ENCODE data around the gene PLTP.
"Not testable (repeated sequence)": the region's sequence is repeated elsewhere in the genome, so short reads cannot be mapped to it uniquely, and the experiment has no call there.

Gene PLTP, protein sequence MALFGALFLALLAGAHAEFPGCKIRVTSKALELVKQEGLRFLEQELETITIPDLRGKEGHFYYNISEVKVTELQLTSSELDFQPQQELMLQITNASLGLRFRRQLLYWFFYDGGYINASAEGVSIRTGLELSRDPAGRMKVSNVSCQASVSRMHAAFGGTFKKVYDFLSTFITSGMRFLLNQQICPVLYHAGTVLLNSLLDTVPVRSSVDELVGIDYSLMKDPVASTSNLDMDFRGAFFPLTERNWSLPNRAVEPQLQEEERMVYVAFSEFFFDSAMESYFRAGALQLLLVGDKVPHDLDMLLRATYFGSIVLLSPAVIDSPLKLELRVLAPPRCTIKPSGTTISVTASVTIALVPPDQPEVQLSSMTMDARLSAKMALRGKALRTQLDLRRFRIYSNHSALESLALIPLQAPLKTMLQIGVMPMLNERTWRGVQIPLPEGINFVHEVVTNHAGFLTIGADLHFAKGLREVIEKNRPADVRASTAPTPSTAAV

DNA sequence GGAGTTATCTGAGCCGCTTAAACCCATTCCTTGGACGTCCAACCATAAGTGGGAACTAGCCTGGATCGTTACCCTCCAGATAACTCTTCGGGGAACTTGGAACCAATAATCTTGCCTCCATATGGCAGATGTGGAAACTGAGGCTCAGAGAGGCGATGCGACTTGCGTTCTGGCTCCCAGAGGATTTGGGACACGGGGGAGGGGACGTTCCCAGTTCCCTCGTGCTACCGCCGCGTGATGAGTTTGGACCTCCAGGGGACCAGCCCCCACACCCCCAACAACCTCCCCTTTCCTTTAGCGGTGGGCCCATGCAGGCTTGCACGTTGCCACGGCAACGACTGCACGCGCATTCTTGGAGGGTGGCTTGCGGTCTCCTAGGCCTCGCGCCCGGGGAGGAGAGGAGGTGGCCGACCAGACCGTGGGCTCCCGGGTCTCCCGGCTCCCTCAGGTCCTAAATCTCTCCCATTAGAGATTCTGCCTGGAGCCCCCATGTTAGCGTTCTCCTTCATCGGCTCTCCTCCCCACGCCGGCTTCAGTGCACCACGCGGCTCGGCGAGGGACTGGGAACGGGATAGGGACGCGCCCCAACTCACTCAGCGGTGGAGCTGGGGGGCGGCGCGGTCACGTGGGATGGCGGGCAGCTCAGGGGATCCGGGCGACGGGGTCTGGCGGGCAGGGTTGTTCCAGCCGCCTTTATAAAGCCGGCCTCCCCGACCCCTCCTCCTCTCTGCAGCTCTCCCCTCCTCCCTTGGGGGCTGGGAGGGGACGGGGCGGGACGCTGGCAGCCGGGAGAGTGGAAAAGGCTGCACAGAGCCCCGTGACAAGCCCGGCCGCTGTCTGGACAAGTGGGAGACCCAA, at the start of gene PLTP:
Gene PLTP, minus strand, starts transcription at position 670 of the 858 bp plus-strand sequence. CDS start 703 bp downstream, outside the sequence.
- no peak for FAIRE-seq

DNA sequence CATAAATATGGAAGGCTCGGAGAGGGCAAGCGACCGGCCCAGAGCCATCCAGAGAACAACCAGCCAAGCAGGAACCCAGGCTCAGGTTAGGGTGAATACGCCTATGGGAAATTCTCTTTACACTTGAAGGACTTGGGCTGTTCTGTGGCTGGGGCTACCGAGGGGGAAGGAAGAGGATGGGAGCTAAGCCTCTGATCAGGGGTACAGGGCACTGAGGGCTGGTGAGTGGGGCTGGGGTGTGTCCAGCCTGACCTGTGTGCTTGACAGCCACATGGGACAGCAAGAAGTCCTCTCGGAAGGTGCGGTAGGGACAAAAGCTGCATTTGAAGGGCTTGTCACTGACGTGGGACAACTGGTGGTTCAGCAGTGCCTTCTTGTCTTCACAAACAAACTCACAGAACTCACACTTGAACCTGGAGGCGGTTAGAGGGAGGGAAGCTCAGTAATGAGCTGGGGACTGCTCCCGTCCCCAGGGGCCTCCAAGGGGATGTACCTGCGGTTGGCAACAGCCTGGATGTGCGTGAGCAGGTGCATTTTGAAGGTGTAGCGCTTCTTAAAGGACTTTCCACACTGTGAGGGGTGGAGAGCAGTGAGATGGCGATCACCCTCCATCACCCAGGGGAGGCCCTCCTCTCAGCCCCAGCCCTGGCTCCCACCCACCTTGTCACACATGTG, 48.1 kb upstream of the PLTP start:
- FAIRE-seq = no peak

DNA sequence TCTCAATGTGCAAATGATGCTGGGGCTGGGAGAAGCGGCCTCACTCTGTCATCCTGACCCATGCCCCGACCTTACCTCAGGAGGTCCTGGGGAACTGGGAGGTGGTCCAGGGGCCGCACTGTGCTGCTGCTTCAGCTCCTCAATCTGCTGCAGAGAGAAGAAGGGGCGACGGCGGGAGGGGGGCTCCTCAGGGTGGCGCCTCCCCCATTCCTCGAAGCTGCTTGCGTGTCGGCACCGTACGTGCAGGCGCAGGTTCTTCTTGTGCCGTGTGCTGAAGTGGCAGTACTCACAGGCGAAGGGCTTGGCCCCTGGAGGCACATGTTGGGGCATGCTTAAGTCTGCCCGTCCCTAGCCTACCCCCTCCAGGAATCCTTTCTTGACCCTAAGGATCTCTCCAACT, 47.2 kb upstream of the PLTP start:
- no peak for FAIRE-seq

DNA sequence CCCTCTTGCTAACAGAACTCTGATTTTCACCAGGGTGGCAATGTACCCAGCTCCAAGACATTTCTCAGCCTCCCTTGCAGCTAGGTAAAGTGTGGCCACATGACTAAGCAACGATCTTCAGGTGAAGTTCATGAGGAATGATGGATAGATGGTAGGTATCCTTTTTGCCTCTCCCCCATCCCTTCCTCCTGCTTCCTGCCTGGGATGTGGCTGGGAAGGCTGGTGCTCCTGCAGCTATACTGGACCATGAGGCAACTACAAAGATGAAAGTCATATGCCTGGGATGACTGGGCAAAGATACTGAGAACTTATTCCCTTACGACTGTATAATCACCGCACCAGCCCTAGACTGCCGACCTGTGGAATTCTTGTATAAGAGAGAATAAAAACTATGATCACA, 46.6 kb upstream of the PLTP start:
- no peak for FAIRE-seq

DNA sequence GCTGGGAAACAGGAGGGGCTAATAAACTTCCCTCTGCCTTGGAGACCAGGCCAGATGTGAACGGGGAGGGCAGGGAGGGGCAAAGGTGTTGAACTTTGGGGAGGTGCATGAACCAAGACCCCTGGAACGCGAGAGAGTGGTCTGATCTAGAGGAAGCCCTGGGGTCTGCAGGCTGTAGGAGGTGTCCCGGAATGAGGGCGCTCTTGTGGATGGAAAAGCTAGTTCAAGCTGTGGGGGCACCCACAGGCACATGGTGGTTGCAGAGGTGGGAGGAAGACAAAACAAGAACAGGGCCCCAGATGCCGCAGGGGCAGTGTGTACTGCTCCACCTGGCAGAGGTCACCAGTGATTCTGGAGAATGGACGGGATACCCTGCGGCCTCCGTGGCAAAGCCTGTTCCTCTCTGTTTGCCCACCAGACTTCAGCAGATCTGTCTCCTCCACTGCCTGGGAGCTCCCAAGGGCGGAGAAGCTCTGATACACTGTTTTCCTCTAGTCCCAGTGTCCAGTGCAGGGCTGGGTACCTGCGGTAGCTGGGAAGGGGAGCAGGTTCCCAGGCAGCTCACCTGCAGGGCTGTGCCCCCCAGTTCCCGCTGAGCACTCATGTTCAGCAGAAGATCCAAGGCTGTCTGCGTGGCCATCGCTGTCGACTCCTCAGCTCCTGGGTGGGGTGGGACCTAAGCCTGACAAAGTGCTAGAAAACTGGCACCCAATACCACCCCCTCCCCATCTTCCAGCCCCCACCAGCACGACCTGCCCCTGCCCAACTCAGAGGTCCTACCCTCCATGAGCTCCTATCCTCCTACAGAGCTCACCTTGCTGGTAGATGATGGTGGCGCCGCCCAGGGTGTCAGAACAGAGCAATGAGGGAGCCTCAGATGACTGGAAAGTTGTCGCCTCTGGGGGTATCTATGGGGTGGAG, 45.3 kb upstream of the PLTP start:
- FAIRE-seq = no peak

DNA sequence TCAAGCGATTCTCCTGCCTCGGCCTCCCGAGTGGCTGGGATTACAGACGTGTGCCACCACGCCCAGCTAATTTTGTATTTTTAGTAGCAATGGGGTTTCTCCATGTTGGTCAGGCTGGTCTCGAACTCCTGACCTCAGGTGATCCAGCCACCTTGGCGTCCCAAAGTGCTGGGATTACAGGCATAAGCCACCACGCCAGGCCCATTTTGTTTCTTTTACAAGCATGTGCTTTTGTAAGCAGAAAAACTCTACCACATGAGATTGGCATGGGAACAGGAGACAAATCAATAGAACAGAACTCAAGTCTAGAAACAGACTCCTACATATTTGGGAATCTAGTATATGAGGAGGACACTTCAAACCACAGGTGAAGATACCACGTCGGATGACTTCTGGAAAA, 44.4 kb upstream of the PLTP start:
- not testable (repeated sequence) for FAIRE-seq

DNA sequence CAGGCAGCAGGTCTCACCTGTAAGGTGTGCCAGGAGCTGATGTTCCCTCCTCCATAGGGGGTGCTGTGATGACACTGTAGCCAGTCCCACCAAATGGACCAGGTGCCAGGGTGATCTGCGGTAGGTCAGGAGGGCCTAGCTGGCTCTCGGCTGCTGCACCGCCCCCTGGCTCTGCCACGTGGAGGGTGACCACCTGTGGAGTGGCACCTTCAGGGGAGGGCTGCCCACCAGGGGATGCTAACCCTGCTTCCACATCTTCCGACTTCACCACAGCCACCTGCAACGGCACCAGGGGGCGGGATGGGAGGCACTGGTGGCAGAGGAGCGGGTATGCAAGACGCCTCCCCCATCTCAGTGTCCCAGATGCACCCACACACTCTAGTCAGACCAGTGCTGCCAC, 41.7 kb upstream of the PLTP start:
- FAIRE-seq = no peak

DNA sequence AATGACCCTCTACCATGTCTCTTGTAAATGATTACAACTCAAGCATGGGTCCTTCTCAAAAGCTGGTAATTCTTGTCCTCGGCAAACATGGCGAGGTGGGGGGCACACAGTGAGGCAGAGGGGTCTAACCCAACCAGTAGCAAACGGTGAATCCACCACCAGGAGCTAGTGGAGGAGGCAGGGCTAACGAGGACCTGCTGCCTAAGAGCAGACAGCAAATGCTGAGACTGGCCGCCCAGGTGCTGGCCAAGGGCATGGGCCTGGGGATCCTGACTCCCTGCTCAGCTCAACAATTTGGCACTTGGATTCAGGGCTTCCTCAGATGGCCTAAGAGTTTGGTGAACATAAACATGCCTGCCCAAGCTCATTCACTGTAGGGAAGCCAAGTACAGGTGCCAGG, 40.9 kb upstream of the PLTP start:
- no peak for FAIRE-seq

DNA sequence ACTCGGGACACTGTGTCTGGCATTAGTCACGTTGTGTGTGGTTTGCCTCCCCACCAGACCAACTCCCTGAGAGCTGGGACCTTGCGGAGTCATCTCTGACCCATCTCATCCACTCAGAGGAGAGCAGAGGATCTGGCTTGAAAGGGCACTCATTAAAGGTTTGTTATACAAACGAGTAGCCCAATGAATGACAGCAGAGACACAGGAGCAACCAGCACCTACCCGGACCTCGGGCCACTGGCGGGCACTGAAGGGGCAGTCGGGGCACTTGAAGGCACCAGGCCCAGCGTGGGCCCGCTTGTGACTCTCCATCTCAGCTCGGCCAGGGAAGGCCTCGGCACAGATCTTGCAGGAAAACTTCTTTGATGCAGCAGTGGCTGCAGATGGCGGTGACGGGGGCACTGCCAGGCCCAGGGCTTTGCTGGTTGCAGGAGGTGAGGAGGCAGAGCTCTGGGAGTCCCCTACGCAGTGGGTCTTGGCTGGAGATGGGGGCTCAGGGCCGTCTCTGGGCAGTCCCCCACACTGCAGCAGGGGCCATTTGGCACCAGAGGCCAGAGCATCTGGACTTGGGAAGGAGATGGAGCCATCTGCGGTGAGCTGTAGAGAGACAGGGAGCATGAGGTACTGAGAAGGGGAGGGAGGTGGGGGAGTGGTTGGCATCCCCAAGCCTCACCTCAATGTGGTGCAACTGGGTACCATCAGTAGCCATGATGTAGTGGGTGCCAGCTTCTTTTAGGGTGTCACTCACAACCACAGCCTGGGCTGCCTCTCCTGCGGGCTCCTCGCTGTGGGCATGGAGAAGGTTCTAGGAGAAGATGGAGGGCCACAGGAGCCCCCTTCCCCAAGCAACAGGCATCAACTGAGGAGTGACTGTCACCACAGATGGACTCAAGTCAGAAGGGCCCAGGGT, 40.2 kb upstream of the PLTP start:
- no peak for FAIRE-seq

DNA sequence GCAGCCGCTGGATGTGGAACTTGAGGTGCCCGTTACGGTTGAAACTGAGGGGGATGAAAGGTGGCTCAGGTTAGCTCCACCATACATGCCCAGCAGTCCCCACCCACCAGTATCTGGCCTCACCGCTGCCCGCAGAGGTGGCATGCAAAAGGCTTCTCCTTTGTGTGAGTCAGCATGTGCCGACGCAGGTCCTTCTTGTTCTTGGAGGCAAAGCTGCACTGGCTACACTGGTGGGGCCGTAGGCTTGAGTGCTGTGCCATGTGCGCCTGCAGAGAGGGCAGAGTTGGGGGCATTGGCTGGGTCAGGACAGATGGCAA, 38.3 kb upstream of the PLTP start:
- FAIRE-seq = no peak

DNA sequence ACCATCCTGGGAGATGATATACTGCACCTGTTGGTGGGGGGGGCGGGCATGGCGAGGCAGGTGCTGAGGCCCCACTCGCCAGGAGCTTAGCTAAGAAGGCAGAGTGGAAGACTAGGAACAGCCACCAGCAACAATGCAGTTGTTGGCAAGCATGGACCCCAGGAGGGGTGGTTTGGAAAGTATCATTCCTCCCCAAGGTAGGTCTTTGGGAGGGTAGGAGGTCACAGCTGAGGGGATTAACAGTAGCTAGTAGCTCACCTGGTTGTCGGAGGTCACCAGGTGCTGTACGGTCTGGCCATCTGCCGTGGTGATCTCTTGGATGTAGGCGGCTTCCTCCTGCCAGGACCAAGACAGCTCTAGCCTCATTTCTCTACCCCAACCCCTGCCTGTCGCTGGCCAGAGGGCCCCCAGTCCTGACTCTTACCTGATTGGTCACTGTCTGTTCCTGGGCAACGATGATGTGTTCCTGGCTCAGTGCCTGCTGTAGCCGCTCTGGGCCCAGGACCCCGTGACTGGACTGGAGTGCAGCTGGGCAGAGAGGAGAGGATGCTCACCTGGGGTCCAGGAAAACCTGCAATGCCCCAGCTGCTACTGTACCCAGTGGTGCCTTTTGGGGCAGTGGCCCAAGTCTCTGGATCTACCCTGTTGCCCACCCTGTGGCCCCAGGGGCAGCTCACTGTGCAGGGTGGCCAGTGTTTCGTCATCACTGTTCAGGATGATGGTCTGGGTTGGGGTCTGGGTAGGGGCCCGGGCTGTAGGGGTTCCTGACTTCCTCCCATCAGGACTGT, 37.8 kb upstream of the PLTP start:
- no peak for FAIRE-seq

DNA sequence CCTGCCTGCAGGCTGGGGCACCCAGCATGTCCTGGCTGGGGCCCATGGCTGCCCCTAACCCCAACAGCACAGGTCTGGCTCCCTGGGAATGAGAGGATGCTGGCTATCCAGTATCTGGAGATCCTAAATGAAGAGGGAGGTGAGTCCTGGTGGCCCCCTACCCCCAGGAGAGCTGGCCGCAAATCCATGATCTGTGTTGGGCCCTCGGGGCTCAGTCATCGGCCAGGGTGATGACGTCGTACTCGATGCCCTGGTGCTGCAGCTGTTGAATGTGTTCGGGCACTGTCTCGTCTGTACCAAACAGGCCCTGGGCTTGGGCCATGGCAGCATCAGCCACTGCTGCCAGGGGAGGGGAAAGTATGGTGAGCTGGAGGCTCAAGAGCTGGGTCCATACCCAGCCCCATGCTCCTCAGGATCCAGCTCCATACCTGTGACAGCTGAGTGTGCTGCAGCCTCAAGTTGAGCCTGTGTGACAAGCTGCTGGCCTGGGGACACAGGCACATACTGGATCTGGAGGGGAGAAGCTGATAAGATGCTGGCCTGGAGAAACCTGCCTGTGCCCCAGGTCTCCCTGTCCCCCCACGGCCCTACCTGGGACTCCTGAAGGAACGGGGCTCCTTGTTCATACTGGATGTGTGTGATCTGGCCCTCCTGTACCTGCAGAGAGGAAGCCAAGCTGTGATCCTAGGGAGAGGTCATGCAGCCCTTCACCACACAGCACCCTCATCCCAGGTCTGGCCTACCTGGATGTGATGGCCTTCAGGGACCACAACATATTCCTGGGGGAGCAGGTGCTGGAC, 37.0 kb upstream of the PLTP start:
- FAIRE-seq = no peak

DNA sequence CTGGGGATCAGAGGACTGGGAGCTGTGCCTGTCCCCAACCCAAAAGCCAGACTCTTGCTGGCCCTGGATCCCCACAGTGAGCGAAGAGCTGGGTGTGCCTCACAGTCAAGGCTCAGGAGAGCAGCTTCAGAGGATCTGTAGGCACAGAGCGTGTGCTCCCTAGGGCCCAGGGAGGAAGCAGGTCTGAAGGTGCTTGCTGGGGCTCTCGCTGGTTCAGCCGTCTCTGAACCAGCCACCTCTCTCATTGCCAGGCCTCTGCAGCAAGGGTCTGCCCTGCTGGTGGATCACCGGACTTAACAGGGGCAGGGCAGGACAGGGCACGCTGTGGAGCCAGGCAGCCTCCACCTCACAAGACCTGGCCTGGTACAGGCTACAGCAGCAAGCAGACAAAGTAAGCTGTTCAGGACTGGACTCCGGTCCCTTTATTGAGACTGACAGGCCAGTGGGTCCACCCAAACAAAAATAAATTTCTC, 36.3 kb upstream of the PLTP start:
- FAIRE-seq = no peak

DNA sequence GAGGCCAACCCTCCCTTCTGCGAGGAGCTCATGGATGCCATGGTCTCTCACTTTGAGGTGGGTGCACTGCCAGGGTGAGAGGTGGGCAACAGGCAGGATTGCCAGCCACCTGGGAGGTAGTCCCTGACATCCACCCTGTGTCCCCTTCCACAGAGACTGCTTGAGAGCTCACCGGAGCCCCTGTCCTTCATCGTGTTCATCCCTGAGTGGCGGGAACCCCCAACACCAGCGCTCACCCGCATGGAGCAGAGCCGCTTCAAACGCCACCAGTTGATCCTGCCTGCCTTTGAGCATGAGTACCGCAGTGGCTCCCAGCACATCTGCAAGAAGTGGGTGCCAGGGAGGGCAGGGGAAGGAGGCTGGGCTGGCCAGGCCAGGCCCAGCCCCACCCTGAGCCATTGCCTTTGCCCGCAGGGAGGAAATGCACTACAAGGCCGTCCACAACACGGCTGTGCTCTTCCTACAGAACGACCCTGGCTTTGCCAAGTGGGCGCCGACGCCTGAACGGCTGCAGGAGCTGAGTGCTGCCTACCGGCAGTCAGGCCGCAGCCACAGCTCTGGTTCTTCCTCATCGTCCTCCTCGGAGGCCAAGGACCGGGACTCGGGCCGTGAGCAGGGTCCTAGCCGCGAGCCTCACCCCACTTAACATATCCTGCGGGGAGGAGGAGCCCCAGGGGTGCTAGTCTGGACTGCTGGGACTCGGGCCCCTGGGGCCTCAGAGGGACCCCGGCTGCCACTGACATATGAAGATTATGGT, 35.3 kb upstream of the PLTP start:
- no peak for FAIRE-seq

DNA sequence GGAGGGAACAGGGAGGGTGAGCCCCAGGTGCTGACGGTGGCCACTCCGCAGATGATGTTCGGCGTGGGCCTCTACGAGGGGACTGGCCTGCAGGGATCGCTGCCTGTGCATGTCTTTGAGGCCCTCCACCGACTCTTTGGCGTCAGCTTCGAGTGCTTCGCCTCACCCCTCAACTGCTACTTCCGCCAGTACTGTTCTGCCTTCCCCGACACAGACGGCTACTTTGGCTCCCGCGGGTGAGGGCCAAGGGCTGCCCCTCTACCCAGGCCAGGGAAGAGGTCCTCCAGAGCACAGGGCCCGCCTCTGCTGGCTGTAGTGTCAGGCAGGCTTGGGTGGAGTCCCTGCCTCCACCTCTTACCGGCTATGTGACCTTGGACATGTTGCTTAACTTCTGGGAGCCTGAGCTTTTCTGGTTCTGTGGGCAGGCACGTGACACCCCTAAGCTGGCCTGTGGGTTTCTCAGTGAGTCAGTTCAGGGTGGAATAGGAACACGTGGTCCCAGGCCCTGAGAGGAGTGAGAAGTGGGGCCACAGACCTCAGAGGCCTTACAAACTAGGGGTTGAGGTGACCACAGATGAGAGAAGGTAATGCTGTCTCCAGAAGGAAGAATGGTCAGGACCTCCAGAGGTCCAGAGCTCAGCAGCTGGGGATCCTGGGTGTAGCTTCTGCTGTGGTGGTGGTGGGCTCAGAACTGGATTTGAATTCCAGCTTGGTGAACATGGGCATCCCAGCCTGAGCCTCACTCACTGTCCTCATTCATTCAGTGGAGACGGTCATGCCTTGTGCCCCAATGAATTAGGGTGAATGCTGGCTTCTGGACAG, 34.4 kb upstream of the PLTP start:
- no peak for FAIRE-seq

DNA sequence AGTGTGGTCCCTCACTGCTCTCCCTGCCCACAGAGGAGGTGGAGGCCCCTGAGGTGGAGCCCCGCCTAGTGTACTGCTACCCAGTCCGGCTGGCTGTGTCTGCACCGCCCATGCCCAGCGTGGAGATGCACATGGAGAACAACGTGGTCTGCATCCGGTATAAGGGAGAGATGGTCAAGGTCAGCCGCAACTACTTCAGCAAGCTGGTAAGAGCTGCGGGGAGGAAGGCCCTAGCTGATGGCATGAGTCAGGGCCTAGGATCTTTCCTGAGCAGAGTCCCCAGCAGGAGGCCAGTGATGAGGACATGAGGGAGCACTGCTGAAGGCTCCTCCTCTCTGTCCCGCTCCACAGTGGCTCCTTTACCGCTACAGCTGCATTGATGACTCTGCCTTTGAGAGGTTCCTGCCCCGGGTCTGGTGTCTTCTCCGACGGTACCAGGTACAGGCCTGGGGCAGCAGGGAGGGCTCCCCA, 33.8 kb upstream of the PLTP start:
- no peak for FAIRE-seq

DNA sequence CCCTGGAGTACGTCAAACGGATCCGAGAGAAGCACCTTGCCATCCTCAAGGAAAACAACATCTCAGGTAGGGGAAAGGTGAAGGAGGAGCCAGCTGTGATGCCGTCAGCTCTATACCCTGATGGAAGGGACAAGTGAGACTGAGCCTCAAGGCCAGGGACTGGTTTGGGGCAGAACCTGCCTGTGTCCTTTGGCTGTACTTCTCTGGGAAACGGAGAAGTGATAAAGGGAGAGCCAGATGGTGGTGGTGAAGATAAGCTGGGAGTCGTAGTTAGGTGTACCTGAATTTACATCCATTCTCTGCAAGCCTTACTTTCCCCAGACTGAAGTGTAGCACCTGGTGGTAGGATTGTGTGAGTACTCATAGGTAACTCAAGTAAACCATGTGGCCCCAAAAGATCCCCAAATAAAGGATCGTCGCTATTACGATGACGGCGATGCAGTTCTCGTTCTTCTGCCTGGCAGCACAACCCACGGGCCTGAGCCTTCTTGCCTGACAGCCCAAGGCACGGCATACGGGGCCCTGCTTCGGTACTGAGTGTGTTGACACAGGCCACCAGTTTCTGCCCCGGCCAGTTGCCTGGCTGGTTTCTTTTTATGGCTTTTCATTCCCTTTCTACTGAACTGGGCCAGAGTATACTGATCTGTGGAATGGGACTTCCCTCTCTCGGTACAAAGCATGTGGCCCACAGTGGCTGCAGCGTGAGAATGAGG, 33.2 kb upstream of the PLTP start:
- FAIRE-seq = no peak

All from A204.1 (cell line).